Fibroblast of gingiva (primary cell): ENCODE results near the gene UPF2.
A peak's percentile ranks its signal among the peaks of the same experiment; 100 is the strongest.

Experiments
- DNase-seq: peaks from one replicate; pipeline ENCODE4 v3.0.0-alpha.2; 2011; ENCODE audit warnings: low read depth

Gene UPF2

DNA sequence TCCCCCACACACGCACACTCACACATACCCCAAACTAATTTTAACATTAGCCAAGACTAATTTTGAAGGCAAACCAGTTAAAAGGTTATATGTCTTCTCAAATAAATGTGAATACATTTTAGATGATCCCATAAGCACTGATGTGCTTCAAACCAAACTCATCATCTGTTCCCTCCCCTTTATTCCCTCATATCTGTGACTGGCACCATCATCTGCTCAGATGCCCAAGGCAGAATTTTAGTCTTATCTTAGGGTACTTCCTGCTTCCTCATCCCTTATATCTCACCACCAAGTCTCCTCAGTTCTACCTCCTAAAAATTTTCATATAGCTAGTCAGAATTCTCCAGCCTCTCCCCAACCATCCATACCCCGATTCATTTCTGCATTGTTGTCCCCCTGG lies 80.4 kb downstream of the UPF2 start:
- no peak for DNase-seq

DNA sequence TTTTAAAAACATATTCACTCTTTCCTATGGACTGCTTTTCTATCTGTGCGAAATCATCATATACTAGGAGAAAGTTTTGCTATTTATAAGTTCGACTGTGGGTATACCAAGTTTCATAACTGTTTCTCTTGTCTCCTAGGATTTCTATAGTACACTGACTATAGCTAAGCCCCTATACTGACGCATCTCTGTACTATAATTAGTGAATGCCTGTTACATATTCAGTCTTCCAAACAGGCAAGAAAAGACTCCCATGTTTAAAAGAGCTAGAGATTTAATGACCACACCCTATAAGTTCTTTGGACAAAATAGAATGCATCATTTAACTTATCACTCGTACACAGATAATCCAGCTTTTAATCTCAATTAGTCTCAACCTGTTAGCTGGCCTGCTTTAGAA lies 80.8 kb downstream of the UPF2 start:
- no peak for DNase-seq

DNA sequence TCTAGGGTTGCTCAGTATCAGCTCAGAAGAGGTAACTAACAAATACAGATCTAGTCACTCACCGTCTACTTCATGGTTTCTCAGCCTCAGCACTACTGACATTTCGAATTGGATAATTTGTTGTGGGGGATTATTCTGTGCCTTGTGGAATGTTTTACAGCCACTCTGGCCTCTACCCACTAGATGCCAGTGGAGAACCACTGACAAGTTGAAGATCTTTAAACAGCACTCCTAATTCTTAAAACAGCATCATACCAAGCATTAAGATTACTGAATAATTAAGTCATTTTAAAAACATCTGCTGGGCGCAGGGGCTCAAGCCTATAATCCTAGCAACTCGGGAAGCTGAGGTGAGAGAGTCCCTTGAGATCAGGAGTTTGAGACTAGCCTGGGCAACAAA lies 82.6 kb downstream of the UPF2 start:
- no peak for DNase-seq

DNA sequence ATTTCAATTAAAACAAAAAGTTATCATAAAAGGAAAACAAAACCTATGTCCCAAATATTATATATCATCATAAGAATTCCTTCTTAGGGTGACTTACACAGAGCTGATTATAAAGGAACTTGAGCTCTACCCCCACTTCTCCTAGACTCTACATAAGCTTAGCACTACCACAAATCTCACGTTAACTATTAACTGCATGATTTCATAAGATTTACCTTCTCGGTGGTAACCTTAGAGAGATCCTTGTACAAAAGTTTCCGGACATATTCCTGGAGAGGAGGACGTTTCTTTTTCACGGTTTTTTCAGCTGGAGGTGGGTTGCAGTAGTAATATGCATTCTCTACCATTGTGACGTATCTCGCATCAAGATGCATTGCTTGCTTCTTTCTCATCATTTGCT lies 83.7 kb downstream of the UPF2 start:
- no peak for DNase-seq

DNA sequence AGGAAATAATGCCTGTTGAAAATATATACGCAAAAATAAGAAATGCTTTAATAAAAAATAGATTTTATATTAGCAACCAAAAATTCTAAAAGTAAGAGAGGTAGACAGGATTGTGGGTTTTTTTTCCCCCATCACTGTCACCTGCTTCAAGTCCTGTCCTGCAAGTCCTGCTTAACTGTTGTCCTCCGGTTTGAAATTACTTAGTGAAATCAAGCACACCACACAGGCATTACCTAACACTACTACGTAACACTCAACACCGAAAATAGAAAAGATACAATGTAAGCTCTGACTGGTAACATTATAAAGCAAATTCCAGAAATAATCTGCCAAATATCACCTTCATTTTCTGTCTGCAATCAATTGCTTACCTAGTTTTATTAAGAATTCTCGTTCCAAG lies 90.9 kb downstream of the UPF2 start:
- no peak for DNase-seq

DNA sequence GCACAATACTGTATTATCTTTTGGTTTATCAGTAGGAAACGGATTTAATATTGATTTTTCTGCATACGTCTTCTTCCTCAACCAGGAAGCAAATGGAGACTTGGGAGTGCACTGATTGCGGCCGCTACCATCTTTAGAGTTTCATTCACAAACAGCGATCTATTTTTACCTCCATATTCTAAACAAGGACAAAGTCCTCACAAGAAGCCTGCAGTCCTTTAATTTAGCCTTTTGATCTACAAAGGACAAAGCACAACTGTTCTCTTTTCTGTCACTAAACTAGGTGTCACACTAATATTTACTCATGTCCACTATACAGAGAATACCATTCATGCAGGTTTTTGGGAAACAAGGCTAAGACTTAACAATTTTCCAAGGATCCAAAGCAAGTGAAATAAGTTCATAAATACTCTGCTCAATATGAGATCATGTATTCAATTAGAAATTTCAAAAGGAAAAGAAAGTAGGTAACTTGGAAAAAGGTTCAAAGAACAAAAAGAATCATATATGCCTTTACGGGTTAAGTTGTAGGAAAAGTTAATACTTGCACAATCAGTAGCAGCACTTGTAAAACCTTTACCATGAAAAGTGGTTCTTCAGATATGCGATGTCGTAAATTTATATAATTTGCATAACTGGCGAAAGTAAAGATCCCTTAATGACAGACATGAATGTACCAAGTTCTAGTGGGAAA lies 92.1 kb downstream of the UPF2 start:
- no peak for DNase-seq

DNA sequence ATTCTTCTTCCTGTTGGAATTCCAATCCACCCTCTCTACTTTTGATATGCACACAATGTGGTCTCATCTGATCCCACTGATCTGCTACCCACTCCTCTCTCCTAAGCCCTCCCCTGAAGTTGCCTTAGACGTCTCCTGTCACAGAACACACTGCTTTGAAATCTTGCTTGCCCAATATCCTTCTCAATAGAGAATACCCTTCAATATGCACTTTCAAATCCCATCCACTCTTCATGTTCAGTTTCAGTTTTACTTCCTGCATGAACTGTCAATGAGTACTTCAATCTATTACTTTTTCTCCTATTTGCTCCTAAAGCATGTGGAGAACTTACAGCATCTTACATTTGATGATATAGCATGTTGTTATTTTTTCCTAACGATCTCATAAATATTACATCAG lies 93.5 kb downstream of the UPF2 start:
- DNase-seq: no peak

DNA sequence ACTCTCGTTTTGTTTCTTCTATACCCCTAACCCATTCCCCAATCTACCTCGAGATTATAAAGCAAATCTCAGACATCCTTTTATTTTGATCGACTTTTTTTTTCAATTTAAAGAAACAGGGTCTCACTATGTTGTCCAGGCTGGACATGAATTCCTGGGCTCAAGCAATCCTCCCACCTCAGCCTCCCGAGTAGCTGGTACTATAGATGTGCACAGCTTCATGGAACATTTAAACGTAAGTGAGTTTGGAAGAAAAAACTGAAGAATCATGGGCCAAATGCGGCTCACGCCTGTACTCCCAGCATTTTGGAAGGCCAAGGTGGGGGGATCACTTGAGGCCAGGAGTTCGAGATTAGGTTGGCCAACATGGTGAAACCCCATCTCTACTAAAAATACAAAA lies 96.0 kb downstream of the UPF2 start:
- DNase-seq: no peak

DNA sequence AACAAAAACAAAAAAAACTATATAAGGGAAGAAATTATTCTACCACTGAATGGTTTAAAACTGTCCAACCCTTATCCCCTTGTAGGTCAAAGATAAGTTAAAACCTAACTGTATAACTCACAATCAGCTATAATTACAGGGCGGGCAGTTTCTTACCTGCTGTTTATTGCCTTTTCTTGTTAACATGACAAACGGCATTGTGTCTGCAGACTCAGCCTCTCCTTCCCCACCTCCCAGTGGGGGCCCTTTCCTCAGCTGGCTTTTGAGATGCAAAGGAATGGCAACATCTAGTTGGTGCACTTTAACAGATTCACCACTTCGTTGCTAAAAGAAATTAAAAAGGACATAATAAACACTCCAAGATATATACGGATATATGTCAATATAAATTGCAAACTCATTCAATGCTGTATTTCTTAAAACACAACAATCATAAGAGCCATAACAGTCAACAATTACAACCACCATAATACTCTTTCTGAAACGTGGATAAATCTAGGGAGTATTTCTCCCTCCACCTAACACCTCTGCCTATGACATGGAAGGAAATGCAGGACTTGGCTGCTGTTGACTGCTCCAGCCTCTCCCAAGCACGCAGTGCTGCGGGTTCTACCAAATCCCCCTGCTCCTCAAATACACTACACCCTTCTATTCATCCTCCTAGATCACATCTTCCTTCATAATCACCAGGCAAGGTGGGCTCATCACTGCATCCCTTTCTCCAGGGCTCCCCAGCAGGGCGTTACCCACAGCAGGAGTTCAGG lies 106.0 kb downstream of the UPF2 start:
- DNase-seq: no peak

DNA sequence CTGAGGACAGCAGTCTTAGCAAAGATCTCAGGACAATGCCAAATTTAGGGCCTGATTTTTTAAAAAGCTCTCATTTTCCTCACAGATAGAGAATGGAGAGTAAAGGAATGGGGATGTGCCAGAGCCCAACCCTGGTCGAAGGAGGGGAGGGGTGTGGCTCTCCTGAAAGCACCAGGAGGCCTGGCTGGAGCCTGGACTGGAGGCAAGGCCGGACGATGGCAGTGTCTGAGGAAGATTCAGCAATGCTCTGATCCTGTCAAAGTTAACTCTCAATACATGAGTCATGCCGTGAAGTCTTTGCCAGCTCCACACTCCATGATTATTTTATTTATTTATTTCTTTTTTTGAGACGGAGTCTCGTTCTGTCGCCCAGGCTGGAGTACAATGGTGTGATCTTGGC lies 108.3 kb downstream of the UPF2 start:
- peak; percentile 23 for DNase-seq

DNA sequence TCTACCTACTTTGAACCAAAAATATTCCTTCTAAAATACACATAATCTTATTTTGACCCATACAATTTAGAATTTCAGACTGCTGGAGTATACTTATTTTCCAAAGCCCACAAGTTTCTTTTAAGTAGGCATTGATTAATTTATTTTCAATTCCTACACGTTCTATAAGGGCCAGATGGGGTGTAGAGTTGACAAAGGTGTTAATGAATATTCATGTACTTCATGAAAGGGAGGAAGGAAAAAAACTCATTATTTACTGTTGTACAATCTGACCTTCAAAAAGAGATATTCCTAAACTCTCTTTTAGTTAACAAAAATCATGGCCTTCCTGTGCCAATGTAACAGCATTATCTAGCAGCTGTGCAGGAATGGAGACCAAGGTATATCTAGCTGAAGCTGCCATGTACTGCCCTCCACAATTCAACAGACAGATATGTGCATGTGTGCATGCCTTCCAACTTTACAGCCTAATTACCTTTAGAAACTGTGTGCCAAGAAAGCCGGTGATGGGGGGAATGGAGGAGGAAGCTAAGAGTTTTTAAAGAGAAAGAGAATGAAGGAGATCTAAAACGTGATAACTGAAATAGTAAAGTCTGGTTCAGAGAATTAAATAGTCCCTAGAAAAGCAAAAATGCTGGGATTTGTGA lies 108.9 kb downstream of the UPF2 start:
- no peak for DNase-seq

DNA sequence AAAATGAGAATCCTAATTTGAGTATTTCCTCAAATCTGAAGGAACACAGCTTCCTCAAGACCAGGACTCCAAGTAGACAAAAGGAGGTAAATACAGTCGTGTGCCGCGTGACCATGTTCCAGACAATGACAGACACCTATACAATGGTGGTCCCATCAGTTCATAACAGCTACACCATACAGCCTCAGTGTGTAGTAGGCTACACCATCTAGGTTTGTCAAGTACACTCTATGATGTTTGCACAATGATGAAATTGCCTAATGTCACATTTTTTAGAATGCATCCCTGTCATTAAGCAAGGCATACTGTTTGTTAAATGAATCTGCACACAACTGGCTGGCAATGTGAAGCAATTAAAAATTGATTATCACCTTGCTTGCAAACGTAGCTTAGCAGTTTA lies 111.6 kb downstream of the UPF2 start:
- DNase-seq: no peak

DNA sequence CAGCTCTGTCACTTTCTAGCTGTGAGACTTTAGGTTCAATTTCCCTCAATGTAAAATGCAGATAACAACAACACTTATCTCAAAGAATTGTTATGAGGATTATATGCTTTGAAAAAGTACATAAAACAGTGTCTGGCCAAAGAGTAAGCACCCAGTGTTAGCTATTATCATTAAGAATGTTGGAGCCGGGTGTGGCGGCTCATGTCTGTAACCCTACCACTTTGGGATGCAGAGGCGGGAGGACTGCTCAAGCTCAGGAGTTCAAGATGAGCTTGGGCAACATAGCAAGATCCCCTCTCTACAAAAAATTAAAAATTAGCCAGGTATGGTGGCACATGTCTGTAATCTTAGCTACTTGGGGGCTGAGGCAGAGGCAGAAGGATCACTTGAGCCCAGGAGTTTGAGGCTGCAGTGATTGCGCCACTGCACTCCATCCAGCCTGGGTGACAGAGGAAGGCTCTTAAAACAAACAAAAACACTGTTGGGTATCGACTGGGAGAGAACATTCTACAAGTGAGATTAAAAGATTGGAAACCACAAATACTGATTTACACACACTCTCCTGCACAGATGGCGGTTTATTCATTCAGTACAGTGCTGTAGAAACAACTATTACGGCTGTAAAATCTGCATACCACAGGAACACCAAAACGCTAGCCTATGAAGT lies 112.2 kb downstream of the UPF2 start:
- peak; percentile 17 for DNase-seq

DNA sequence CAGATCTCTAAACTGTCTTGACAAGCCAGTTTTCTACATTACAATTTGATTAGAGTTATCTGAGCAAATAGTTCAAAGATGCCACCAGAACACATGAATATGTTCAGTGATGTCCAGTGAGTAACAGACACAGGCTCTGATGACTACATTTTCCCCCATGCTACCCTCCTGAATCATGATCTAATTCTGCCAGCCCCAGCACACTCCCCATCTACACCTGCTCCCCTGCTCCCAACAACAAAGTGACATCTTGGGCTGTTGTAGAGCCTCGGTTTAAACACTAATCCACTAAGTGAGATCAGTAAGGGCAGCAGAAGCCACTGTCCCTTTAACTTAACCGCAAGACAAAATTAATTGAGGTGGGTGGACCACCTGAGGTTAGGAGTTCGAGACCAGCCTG lies 114.9 kb downstream of the UPF2 start:
- DNase-seq: no peak

DNA sequence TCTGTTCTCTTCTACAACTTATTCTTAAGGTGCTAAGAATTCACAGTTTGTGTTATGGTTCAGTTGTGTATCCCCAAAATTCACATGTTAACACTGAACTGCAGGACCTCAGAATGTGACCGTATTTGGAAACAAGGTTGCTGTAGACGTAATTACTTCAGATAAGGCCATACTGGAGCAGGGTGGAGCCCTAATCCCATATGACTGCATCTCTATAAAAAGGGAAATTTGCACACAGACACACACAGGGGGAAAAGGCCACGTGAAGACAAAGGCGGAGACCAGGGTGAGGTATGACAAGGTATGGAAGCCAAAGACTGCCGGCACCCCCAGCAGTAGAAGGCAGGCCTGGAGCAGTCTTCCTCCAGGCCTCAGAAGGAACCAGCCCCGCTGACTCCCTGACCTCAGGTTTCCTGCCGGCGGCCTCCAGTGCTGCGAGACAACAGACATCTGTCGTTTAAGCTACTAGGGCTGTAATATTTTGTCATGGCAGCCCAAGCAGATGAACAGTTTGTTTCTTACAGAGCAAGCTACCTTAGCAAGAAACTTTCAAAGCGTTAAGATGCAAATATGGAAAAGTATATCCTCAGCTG lies 120.7 kb downstream of the UPF2 start:
- DNase-seq: no peak

DNA sequence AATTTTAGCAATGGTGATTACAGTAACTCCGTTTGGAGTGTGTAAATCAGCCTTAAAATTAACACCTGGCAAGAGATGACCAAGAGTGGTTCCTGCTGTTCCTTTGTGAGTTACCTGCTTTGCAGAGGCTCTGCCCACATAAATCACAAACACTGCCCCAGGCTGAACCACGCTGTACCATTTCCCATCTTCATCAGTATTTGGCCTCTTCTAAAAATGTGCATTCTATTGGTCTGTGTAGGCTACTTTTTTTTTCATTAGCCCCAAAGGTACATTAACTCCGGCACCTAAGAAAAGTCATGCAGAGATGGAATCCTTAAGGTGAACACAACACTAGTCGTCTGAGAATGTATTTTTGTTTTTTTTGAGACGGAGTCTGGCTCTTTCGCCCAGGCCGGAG lies 123.3 kb downstream of the UPF2 start:
- no peak for DNase-seq

DNA sequence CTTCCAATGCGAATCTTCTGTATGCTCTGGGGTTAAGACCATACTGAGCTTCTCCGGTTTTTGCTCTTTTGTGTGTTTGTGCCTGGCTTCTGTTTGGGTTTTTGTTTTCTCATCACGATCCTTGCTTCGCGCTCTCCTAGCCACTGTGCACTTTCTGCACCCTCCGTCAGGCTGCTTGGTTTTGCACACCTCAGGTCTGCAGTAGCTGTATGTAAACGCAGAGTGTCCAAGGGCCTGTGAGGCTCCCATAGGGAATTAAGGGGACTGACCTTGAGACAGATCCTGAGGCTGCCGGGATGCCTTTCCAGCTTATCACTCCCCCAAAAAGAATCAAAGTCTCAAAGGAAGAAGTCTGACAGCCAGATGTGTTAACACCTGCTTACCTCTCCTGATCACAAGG lies 124.2 kb downstream of the UPF2 start:
- DNase-seq: no peak

DNA sequence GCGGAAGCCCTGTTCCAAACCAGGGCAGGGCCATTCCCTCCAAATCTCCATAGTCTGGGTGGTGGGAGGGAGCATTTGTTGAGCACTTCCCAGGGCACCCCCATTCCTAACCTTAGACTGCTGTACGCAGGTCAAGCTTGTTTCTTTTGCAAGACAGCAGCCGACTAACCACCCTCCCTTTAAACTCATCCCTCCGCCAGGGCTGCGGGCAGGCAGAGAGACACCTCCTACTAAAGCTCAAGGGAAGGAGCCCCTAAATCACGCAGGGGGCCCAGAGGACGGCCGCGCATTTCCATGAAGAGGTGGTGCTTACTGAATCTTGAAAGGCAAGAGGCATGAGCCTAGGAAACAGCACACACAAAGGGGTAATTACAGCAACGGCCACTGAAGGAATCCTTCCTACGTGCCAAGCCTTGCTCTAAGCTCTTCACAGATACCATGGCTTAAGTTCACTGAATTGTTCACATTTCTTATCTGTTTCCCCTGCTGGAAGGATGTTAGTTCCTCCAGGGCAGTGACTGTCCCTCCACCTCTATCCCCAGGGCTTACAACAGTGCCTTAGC lies 129.4 kb downstream of the UPF2 start:
- no peak for DNase-seq

DNA sequence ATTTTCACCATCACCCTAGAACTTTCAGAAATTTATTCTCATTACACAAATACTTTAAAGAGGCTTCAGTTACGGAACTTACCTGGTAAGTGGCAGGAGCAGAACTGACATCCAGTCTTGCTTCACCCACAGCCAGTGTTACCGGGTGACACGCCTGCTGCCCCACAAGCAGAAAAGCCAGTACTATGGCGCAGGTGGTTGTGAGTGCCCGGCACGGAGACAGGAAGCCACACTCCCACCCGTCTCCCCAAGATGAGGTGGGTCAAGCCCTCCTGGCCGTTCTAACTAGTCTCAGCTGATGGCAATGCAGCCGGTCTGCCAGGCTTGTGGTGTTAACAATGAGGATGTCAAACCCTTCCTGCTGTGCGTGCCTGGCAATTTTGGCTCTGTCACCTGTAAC lies 132.5 kb downstream of the UPF2 start:
- no peak for DNase-seq

DNA sequence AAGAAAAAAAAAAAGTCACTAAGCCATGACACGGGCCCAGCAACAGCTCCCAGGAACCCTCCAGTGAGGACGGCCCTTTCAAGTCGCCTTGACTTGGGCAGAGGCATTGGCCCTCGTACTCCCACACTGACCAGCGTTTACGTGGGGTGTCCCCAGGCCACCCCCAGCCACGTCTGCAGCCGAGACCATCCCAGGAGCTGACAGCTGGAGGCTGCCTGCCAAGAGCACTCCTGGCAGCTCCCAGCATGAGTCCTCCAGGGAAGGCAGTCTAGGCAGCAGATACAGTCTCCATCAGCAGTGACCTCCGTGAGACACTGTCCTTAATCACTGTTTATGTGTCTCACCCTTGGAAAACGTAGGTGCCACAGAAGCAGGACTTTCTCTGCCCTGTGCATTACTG lies 133.0 kb downstream of the UPF2 start:
- no peak for DNase-seq

DNA sequence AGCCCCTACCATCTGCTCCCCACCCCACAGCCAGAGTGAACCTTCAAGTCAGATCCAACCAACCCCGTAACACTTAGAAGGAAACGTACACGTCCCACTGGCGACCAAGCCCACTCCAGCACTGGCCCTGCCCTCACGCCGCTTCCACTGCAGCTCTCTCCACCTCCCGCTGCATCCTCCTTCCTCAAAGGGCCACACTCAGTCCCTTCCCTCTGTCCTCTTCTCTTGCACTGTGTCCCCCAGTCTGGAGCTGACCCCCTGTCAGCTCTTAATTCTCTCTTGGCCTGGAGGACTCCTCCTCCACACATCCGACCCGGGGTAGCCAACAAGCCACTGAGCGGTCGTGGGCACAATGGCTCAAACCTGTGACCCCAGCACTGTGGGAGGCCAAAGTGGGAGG lies 133.6 kb downstream of the UPF2 start:
- DNase-seq: no peak

DNA sequence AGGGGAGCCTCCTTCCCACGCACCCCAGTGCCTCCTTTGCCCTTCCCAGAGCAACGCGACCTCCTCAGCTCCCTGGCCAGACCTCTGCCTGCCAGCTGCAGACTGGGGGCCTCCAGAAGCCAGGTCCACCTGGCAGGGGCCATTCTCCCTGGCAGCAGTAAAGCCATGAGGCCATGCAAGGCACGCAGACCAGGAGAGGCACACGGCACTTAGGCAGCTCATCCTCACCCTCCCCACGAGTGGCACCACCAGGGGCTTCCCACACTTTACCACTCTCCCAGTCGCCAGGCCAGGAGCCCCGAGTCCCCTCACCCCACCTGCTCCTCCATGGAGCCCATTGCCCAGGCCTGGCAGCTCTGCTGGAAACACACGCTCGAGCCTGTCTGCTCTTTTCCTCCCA lies 134.1 kb downstream of the UPF2 start:
- DNase-seq: no peak
